GM12878 (cell line): Measurements from ENCODE around the gene CD177. TPM values are rescaled to one million over a fixed set of nuclear protein-coding genes. Genes with fewer than 3 reads are reported as not detected.
"Not testable (repeated sequence)": the region's sequence is repeated elsewhere in the genome, so short reads cannot be mapped to it uniquely, and the experiment has no call there.

Source experiments
- ATAC-seq: fragments of 200-7000 bp; cut with Tn5 transposase; 3 replicates; pipeline ENCODE4 v1.9.1; 2020; ENCODE audit warnings: mild to moderate bottlenecking, moderate library complexity
- BruUV-seq: library from RNA; stranded (reverse); fragments of 400-500 nt; replicated peaks from 2 replicates; lab custom pipeline; 2021; lab: Mats Ljungman, UMichigan
- CTCF ChIA-PET: fragments of 300-600 bp; sonication (Branson Sonifier 250); formaldehyde crosslinking; extraction: SDS; loops from one replicate; lab custom pipeline; 2021; ENCODE audit warnings: inconsistent platforms; lab: Yijun Ruan, JAX
- POLR2A ChIA-PET: fragments of 350-600 bp; formaldehyde crosslinking; extraction: SDS; loops from one replicate; lab custom pipeline; 2021; ENCODE audit warnings: inconsistent platforms; lab: Charles Lee
- RAD21 ChIA-PET: fragments of 300-600 bp; sonication (Branson Sonifier 250); formaldehyde crosslinking; loops from one replicate; lab custom pipeline; 2023; ENCODE audit warnings: antibody characterized with exemption; ENCODE audit not compliant: unreplicated experiment; lab: Charles Lee
- SMC1A ChIA-PET: fragments of 300-600 bp; sonication (Branson Sonifier 250); formaldehyde crosslinking; loops from one replicate; lab custom pipeline; 2023; ENCODE audit not compliant: unreplicated experiment, uncharacterized antibody; lab: Charles Lee
- DNase-seq: peaks from one replicate; pipeline ENCODE4 v3.0.0-alpha.2; 2011; ENCODE audit warnings: low read depth, low spot score
- FAIRE-seq: peaks from 3 replicates; lab custom pipeline; 2011; peaks lifted over from hg19 to GRCh38; lab: Jason Lieb, UNC
- H2AFZ ChIP-seq: 2 replicates; pipeline ENCODE4 v1.6.0; 2011; ENCODE audit warnings: low read depth, low read length, control low read depth; ENCODE audit not compliant: control insufficient read depth
- H3K27ac ChIP-seq: 2 replicates; pipeline ENCODE4 v1.5.1; 2011; ENCODE audit warnings: control low read depth; ENCODE audit not compliant: control insufficient read depth, insufficient read depth
- H3K27me3 ChIP-seq, 2 experiments: replicated peaks in 1 of 2; 2 replicates each; pipeline versions ENCODE4 v1.6.0 to v1.6.1; 2011; ENCODE audit warnings: low read length in 1 of 2; ENCODE audit not compliant: control insufficient read depth in 2 of 2, insufficient read depth in 2 of 2
- H3K36me3 ChIP-seq, 2 experiments: 2 replicates each; pipeline ENCODE4 v1.5.1; 2011; ENCODE audit warnings: low read length in 1 of 2; ENCODE audit not compliant: control insufficient read depth in 2 of 2, insufficient read depth in 2 of 2
- H3K4me1 ChIP-seq: 2 replicates; pipeline ENCODE4 v1.6.1; 2011; ENCODE audit warnings: mild to moderate bottlenecking, low read length, moderate library complexity, mixed read lengths; ENCODE audit not compliant: control insufficient read depth, insufficient read depth
- H3K4me2 ChIP-seq: 2 replicates; pipeline ENCODE4 v1.6.0; 2011; ENCODE audit warnings: control low read depth; ENCODE audit not compliant: control insufficient read depth, insufficient read depth
- H3K4me3 ChIP-seq: fragments of 200-600 bp; sonication (generic); 2 replicates; pipeline ENCODE4 v1.5.1; 2016
- H3K79me2 ChIP-seq: 2 replicates; pipeline ENCODE4 v1.6.0; 2011; ENCODE audit warnings: low read length; ENCODE audit not compliant: control insufficient read depth, insufficient read depth
- H3K9ac ChIP-seq: 2 replicates; pipeline ENCODE4 v1.8.0; 2011; ENCODE audit warnings: low read length, control low read depth, mixed read lengths; ENCODE audit not compliant: control insufficient read depth, insufficient read depth
- H3K9me3 ChIP-seq: replicated peaks from 3 replicates; pipeline ENCODE4 v1.5.1; 2011; ENCODE audit warnings: mild to moderate bottlenecking, low read length; ENCODE audit not compliant: control insufficient read depth, insufficient read depth
- H4K20me1 ChIP-seq: 2 replicates; pipeline ENCODE4 v1.6.0; 2011; ENCODE audit not compliant: control insufficient read depth, insufficient read depth
- CTCF ChIP-seq, 3 experiments: IDR thresholded peaks in 2 of 3; conservative IDR thresholded peaks in 1 of 3; 2 replicates each; pipeline ENCODE4 v1.5.1; 2011; ENCODE audit warnings: low read depth in 3 of 3, low read length in 3 of 3, mild to moderate bottlenecking in 3 of 3, control low read depth in 2 of 3, moderate library complexity in 2 of 3, inconsistent platforms in 1 of 3, mixed read lengths in 1 of 3; ENCODE audit not compliant: control insufficient read depth in 2 of 3, insufficient read depth in 1 of 3; ENCODE audit errors: extremely low read depth in 1 of 3
- EED ChIP-seq: sonication (generic); IDR thresholded peaks from 2 replicates; pipeline ENCODE4 v1.6.1; 2016; ENCODE audit warnings: antibody characterized with exemption, low read depth
- IKZF2 ChIP-seq, 2 experiments: fragments of 450-650 bp; IDR thresholded peaks; 2 replicates each; pipeline ENCODE4 v1.6.1; 2017; ENCODE audit warnings: mild to moderate bottlenecking in 2 of 2, moderate library complexity in 2 of 2
- KAT2A ChIP-seq: conservative IDR thresholded peaks from 2 replicates; pipeline ENCODE4 v1.6.1; 2011; ENCODE audit warnings: low read depth, low read length; ENCODE audit not compliant: control insufficient read depth
- PAX5 ChIP-seq: IDR thresholded peaks from 2 replicates; pipeline ENCODE4 v1.6.1; 2011; ENCODE audit warnings: low read depth, low read length, borderline replicate concordance
- POLR2AphosphoS5 ChIP-seq: IDR thresholded peaks from 2 replicates; pipeline ENCODE4 v1.6.1; 2011; ENCODE audit warnings: mild to moderate bottlenecking, low read length, inconsistent platforms
- WGBS: methylation state at CpG from one replicate; pipeline ENCODE4 v1.1.6; 2016; ENCODE audit warnings: low lambda C conversion rate; ENCODE audit not compliant: insufficient replicate concordance, insufficient coverage; ENCODE audit errors: missing lambda C conversion rate; 5-methylcytosine and 5-hydroxymethylcytosine counted together
- in situ Hi-C: fragments of 300-500 bp; cut with MboI; formaldehyde crosslinking; loops from 9 replicates; pipeline ENCODE4 v1.14.3; 2018; ENCODE audit warnings: mixed read lengths
- intact Hi-C: fragments of 100-400 bp; cut with micrococcal nuclease; formaldehyde crosslinking; loops from one replicate; pipeline ENCODE4 v1.14.2; 2022; ENCODE audit not compliant: unreplicated experiment
- polyA plus RNA-seq, 11 experiments: library from polyadenylated mRNA; depleted of rRNA in 4 of 11; unstranded in 6 of 11; stranded (reverse) in 5 of 11; fragments of >200 nt; fragmentation: Nextera tagmentation in 4 of 11; fragmentation: Illumina TruSeq in 1 of 11; extraction: Ambion mirVana in 4 of 11; extraction: Trizol in 1 of 11; gene quantifications; 1 replicate in 1 of 11; 2 replicates in 10 of 11; pipeline versions ENCODE4 v1.2.1 to v1.2.3, GENCODE V29; 2011 to 2016; ENCODE audit warnings: inconsistent platforms in 2 of 11, missing spikeins in 2 of 11, low read depth in 1 of 11
- total RNA-seq, 4 experiments: library from RNA; depleted of rRNA in 3 of 4; stranded (reverse); fragments of >200 nt in 3 of 4; fragmentation: Illumina TruSeq in 1 of 4; extraction: Trizol in 1 of 4; gene quantifications; 2 replicates each; pipeline versions ENCODE4 v1.2.1 to v1.2.3, GENCODE V29; 2013 to 2021

The CD177 gene
- total and polyA plus RNA-seq, 10 of the 15 experiments (the other 5 are each of a cell fraction or from before 2014, with no cell fraction given) = not detected

- in situ Hi-C loops = no loop called here
- H3K9ac ChIP-seq = no peak overlapping the region
- H3K27ac ChIP-seq = no peak overlapping the region
- no peak for TF ChIP-seq KAT2A
- TF ChIP-seq EED = no peak
- no peak for TF ChIP-seq POLR2AphosphoS5
- TF ChIP-seq CTCF (IDR thresholded peaks at IDR 0.05 in 2 of 3, conservative IDR thresholded peaks at IDR 0.05 in 1 of 3; ENCODE audit: control insufficient read depth in 2 of 3, extremely low read depth in 1 of 3, insufficient read depth in 1 of 3, low read depth in 3 of 3, low read length in 3 of 3) = no peak
- no peak for TF ChIP-seq IKZF2 (IDR thresholded peaks at IDR 0.05)
- TF ChIP-seq PAX5 = no peak
- TF ChIP-seq, all 136 proteins: peak for 0
- ATAC-seq = no peak
- ChIA-PET SMC1A (no interaction called here), RAD21 (no interaction called here), CTCF (no interaction called here), POLR2A (no interaction called here)
- WGBS = 3% methylated on average over 2 of the region's 2 CpGs
- intact Hi-C loops = no loop called here
- BruUV-seq = no TSS peak
- no peaks in the 10 kb centered on the region for H3K36me3 ChIP-seq
- H3K4me1 ChIP-seq = no peaks in the 10 kb centered on the region
- no peak overlapping the region for H2AFZ ChIP-seq
- no peaks in the 10 kb centered on the region for H3K27me3 ChIP-seq
- no peak overlapping the region for H3K4me2 ChIP-seq
- H3K4me3 ChIP-seq = no peak overlapping the region
- no peak for FAIRE-seq
- no peaks in the 10 kb centered on the region for H4K20me1 ChIP-seq
- H3K79me2 ChIP-seq = no peaks in the 10 kb centered on the region
- no peak for DNase-seq
- H3K9me3 ChIP-seq = no peaks in the 10 kb centered on the region
Observed at GRCh38 chr19:43320546-43320945, 32.9 kb upstream of the CD177 start.

- H3K4me3 ChIP-seq, H2AFZ ChIP-seq, H3K9me3 ChIP-seq, H3K4me1 ChIP-seq, H3K27ac ChIP-seq, RAD21 ChIA-PET, H4K20me1 ChIP-seq, intact Hi-C loops, H3K4me2 ChIP-seq, POLR2A ChIA-PET, H3K79me2 ChIP-seq, FAIRE-seq, H3K36me3 ChIP-seq, in situ Hi-C loops, H3K9ac ChIP-seq, H3K27me3 ChIP-seq, DNase-seq, ATAC-seq, CTCF ChIA-PET, SMC1A ChIA-PET, BruUV-seq: not testable (repeated sequence)
- 49% methylated on average over 11 of the region's 11 CpGs for WGBS
Observed at GRCh38 chr19:43326761-43327160, 26.7 kb upstream of the CD177 start.

- DNase-seq, H3K79me2 ChIP-seq, H2AFZ ChIP-seq, in situ Hi-C loops, FAIRE-seq, ATAC-seq, CTCF ChIA-PET, H3K9me3 ChIP-seq, H3K27ac ChIP-seq, BruUV-seq, intact Hi-C loops, RAD21 ChIA-PET, H4K20me1 ChIP-seq, H3K9ac ChIP-seq, H3K27me3 ChIP-seq, SMC1A ChIA-PET, H3K4me3 ChIP-seq, POLR2A ChIA-PET, H3K4me1 ChIP-seq, H3K36me3 ChIP-seq, H3K4me2 ChIP-seq: not testable (repeated sequence)
- 12% methylated on average over 4 of the region's 12 CpGs for WGBS
Observed at GRCh38 chr19:43328561-43328960, 24.9 kb upstream of the CD177 start.
